Stimulated activated memory B cell treated with anti-CD40 and anti-IgM and Interleukin-4, amounts not matched to agents 10 μg/mL and 1 μg/mL and 100 μg/mL, for 72 hours (primary cell): ENCODE data around the gene CD2BP2.
"Not testable (repeated sequence)": the region's sequence is repeated elsewhere in the genome, so short reads cannot be mapped to it uniquely, and the experiment has no call there.

ENCODE experiments used
- ATAC-seq: fragments of 150-1000 bp; cut with Tn5 transposase; 2 replicates; pipeline ENCODE4 v1.10.0; 2021
- H3K27ac Mint-ChIP-seq: one replicate; pipeline ENCODE4 v1.8.0; 2022; ENCODE audit warnings: mild to moderate bottlenecking, mixed read lengths
- H3K27me3 Mint-ChIP-seq: one replicate; pipeline ENCODE4 v1.8.0; 2022; ENCODE audit warnings: mixed read lengths
- H3K36me3 Mint-ChIP-seq: one replicate; pipeline ENCODE4 v1.8.0; 2022; ENCODE audit warnings: mixed read lengths
- H3K4me1 Mint-ChIP-seq: one replicate; pipeline ENCODE4 v1.8.0; 2022; ENCODE audit warnings: mixed read lengths
- H3K4me3 Mint-ChIP-seq: one replicate; pipeline ENCODE4 v1.8.0; 2022; ENCODE audit warnings: mild to moderate bottlenecking, moderate library complexity, mixed read lengths
- H3K9me3 Mint-ChIP-seq: one replicate; pipeline ENCODE4 v1.8.0; 2022; ENCODE audit warnings: mixed read lengths

Gene CD2BP2

DNA sequence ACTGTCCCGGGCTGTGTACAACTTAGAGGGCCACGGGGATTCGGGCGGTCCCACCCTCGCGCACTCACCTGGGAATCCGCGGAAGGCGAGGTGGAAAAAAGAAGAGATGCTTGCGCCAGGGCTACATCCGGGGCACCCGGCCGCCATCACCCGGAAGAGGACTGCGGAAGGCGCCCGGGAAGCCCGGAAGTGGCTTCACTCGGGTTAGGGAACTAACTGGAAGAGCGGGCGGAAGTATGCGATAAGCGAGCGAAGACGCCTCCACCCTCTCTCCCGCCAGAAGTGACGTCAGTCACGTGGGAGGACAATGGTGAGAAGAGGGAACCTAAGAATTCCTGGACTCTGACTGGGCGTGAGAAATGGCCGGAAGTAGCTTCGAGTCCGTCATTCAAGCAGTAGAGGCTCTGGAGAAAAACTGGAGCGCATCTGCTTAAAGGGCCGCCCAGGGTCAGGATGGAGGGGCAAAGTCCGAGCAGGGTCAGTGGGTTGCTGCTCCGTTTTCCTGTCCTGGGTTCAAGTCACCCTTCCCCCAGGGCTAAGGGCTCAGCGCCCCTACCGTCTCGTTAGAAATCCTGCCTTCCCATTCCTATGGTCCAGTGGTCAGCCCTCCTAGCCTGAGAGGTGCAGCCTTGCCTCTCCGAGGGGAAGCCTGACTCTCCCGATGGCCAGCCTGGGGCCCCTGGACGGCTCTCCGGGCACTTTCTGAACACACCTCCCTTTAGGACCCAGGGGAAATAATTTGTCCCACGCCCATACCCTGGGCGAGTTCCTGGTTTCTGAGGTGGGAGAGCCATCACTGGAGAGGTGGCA, at the start of gene CD2BP2:
TSS of gene CD2BP2 (minus strand) at position 165 of the 810 bp plus-strand sequence. CDS start 627 bp downstream, outside the sequence.
- Mint-ChIP-seq H3K27ac (peak within 1 kb of the TSS; percentile 95), H3K36me3 (peaks cover 65% of the 10 kb centered on the region), H3K9me3 (no peaks in the 10 kb centered on the region), H3K27me3 (no peaks in the 10 kb centered on the region), H3K4me3 (peak within 1 kb of the TSS; percentile 90), H3K4me1 (peaks cover 65% of the 10 kb centered on the region)
- peak; percentile 87 for ATAC-seq

- Mint-ChIP-seq H3K4me1 (peaks cover 49% of the 10 kb centered on the region), H3K9me3 (no peaks in the 10 kb centered on the region), H3K27ac (peak overlapping the region; percentile 86), H3K4me3 (peak overlapping the region; percentile 88), H3K27me3 (no peaks in the 10 kb centered on the region), H3K36me3 (peaks cover 12% of the 10 kb centered on the region)
- ATAC-seq, result no peak
Observed at GRCh38 chr16:30401768-30402425, 46.8 kb upstream of the CD2BP2 start.

DNA sequence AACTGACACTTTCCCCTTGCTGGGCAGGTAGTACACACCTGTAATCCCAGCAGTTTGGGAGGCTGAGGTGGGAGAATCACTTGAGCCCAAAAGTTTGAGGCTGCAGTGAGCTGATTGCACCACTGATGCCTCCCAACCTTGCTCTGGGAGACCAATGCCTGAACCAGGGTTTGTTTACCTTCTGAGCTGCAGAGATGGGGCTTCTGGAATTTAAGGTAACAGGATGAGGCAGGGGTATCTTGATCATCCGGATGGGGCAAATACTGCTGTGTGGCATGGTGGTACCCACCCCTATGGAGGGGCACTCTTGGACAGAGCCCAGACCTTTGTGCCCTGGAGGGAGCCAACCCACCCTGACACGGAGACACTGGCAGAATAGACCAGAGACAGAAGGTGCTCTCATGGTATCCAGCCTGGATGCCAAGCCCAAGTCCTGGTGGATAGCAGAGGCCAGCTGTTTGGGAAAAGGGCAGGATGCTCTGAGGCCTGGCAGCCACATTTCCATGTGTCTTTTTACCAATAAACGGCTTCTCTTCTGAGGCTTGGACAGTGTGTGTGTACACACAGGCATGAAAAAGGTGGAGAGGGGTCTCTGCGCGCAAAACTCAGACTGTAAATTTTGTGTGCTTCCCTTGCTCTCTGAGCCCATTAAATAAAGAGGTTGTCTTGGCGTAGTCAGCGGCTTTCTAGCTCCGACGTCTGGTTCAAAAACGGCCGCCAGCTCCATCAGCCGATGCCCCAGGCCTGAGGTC, 44.5 kb upstream of the CD2BP2 start:
- no peak for ATAC-seq
- Mint-ChIP-seq H3K27me3 (no peaks in the 10 kb centered on the region), H3K27ac (peak overlapping the region; percentile 86), H3K36me3 (peaks cover 13% of the 10 kb centered on the region), H3K4me1 (peaks cover 66% of the 10 kb centered on the region), H3K9me3 (no peaks in the 10 kb centered on the region), H3K4me3 (peak overlapping the region; percentile 88)

DNA sequence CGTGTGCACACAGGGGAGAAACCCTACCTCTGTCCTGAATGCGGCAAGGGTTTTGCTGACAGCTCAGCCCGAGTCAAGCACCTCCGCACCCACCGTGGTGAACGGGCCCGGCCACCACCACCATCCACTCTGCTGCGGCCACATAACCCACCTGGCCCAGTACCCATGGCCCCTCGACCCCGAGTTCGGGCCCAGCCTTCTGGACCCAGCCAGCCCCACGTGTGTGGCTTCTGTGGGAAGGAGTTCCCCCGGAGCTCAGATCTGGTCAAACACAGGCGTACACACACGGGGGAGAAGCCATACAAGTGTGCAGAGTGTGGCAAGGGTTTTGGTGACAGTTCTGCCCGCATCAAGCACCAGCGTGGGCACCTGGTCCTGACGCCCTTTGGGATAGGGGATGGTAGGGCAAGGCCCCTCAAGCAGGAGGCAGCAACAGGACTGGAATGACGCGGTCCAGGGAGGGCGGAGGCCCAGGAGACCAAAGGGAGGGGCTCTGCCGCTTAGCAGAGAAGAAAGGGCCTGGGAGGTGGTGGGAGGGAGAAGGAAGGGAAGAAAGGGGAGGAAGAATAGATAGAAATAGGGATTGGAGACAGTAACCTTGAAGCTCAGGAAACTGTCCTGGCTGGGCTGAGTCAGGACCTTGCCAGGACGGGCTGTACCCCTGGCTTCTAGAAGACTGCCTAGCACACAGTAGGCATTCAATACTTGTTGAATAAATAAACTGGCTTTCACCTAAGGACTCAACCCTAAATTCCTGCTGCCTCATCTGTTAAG, 43.7 kb upstream of the CD2BP2 start:
- Mint-ChIP-seq H3K4me1 (peaks cover 70% of the 10 kb centered on the region), H3K27ac (peak overlapping the region; percentile 14), H3K27me3 (no peaks in the 10 kb centered on the region), H3K36me3 (peaks cover 13% of the 10 kb centered on the region), H3K9me3 (no peaks in the 10 kb centered on the region), H3K4me3 (no peak overlapping the region)
- ATAC-seq, result no peak

DNA sequence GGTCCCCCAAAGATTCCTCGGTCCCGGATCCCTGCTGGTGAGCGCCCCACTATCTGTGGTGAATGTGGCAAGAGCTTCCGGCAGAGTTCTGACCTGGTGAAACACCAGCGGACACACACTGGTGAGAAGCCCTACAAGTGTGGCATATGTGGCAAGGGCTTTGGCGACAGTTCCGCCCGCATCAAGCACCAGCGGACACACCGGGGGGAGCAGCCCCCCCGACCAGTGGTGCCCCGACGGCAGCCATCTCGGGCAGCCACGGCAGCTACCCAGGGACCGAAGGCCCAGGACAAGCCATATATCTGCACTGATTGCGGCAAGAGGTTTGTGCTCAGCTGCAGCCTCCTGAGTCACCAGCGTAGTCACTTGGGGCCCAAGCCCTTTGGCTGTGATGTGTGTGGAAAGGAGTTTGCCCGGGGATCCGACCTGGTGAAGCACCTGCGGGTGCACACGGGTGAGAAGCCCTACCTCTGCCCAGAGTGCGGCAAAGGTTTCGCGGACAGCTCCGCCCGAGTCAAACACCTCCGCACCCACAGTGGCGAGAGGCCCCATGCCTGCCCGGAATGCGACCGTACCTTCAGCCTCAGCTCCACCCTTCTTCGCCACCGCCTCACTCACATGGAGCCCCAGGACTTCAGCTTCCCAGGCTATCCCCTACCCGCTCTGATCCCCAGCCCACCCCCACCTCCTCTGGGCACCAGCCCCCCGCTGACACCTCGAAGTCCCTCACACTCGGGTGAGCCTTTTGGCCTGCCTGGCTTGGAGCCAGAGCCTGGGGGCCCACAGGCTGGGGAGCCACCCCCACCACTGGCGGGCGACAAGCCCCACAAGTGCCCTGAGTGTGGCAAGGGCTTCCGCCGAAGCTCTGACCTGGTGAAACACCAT, 42.9 kb upstream of the CD2BP2 start:
- Mint-ChIP-seq H3K9me3 (no peaks in the 10 kb centered on the region), H3K4me3 (no peak overlapping the region), H3K36me3 (peaks cover 13% of the 10 kb centered on the region), H3K27me3 (no peaks in the 10 kb centered on the region), H3K27ac (no peak overlapping the region), H3K4me1 (peaks cover 65% of the 10 kb centered on the region)
- no peak for ATAC-seq

DNA sequence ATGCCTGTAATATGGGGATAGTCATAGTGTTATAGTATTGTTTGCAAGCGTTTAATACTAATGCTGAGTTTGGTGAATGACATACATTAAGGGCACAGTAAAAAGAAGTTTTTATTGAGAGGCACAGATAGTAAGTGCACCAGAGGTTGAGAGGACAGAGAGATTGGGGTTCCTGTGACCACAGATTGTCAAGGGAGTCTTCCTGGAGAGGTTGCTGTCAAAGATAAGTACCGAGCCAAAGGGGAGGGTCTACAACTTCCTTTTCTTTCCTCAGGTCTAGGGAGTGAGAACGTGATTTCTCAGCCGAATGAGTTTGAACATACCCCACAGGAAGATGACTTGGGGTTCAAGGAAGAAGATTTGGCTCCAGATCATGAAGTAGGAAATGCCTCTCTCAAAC, 41.9 kb upstream of the CD2BP2 start:
- H3K36me3 Mint-ChIP-seq, result peaks cover 13% of the 10 kb centered on the region
- no peak overlapping the region for H3K27ac Mint-ChIP-seq
- H3K4me3 Mint-ChIP-seq, result peak overlapping the region; percentile 84
- H3K9me3 Mint-ChIP-seq, result no peaks in the 10 kb centered on the region
- no peak for ATAC-seq
- peaks cover 63% of the 10 kb centered on the region for H3K4me1 Mint-ChIP-seq
- no peaks in the 10 kb centered on the region for H3K27me3 Mint-ChIP-seq

- not testable (repeated sequence) for H3K9me3 Mint-ChIP-seq, ATAC-seq, H3K27me3 Mint-ChIP-seq
- Mint-ChIP-seq H3K4me1 (peaks cover 60% of the 10 kb centered on the region), H3K4me3 (peak overlapping the region; percentile 84), H3K27ac (peak overlapping the region; percentile 90), H3K36me3 (peaks cover 13% of the 10 kb centered on the region)
Observed at GRCh38 chr16:30396627-30397026, 41.5 kb upstream of the CD2BP2 start.

DNA sequence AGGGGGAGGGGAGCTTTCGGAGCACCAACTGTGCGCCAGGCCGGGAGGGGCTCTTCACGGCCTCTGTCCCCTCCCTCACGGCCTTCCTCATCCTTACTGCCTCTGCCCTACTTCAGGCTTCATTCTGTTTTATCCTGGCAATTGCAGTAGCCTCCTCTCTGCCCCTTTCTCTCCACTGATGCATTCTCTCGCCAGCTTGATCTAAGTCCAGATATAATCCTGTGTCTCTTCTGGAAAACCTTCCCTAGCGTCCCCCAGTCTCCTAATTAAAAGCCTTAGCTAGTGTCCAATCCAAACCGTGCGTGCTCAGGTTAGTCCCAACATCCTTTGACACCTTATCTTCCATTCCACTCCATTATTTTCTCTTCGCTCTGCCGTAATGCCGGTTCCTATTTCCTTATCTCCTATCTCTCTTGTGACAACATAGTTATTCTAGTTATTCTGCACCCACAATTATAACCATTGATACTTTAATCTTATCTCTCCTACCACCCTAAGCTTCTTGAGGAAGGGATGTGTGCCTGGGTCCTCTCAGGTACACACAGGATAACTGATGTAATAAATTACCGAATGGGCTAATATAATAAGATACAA, 41.0 kb upstream of the CD2BP2 start:
- peaks cover 13% of the 10 kb centered on the region for H3K36me3 Mint-ChIP-seq
- H3K27ac Mint-ChIP-seq, result peak overlapping the region; percentile 90
- no peaks in the 10 kb centered on the region for H3K9me3 Mint-ChIP-seq
- peaks cover 54% of the 10 kb centered on the region for H3K4me1 Mint-ChIP-seq
- peak overlapping the region; percentile 84 for H3K4me3 Mint-ChIP-seq
- no peak for ATAC-seq
- no peaks in the 10 kb centered on the region for H3K27me3 Mint-ChIP-seq

DNA sequence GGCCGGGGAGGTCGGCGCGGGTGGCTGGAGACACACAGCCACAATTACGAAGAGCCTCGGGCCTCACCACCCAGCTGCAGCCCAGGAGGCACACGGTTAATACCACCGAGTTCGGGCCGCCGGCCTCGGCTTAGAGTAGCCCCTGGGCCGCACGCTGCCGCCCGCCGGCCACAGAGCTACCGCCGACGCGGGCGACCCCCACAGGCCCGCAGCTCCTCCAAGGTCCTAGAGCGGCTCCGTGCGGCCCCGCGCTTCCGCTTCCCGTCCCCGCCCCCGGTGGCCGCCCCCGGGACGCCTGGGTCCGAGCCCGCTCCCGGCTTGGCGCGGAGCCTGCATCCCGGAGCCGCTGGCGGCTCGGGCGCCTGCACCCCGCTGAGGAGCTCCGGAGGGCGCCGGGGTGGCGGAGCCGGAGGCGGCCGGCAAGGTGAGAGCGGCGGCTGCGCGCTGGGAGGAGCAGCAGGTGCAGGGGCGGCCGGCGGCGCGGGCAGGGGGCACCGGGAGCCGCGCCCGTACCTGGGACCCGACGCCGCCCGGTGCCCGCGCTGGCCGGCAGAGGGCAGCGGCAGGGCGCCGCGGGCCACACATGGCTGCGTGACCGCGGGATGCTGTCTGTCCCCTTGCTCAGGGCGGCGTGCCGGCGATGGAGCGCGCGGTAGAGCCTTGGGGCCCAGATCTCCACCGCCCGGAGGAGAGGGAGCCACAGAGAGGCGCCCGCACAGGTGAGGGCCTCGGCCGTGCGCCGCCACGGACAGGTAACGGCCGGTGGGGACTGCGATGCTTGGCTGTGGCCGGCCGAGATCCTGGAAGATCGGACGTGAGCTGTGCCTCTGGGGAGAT, 40.3 kb upstream of the CD2BP2 start, which contains the start of gene ZNF48:
TSS of gene ZNF48 (plus strand) at position 266 of the 837 bp plus-strand sequence. CDS start at position 641, 375 bp downstream.
- Mint-ChIP-seq H3K4me3 (peak within 1 kb of the TSS; percentile 84), H3K27ac (peak within 1 kb of the TSS; percentile 90), H3K9me3 (no peaks in the 10 kb centered on the region), H3K4me1 (peaks cover 47% of the 10 kb centered on the region), H3K36me3 (peaks cover 13% of the 10 kb centered on the region), H3K27me3 (no peaks in the 10 kb centered on the region)
- ATAC-seq, result peak; percentile 95

DNA sequence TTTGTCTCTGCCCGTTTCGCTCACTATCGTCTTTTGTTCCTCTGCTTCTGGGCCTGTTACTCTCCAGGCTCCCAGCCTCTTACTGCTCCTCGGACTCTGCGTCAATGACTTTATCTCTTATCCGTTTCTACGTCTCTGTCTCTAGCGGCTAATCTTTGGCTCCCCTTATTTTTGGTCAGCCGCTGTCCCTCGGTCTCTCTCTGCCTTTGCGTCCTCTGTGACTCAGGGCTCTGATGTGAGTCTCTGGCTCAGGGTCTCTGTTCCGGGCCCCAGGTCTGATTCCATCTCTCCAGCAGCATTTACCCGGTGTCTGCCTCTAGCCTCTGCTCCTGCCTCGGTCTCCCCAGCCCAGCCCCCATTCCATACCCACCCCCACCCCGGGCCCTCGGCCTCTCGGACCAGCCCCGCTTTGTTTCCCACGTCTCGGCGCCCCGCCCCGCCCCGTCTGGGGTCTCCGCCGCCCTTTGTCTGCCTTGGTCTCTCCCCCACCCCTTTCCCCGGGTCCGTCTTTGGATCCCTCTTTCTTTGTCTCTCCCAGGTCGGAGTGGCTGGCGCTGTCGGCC, 39.6 kb upstream of the CD2BP2 start:
- Mint-ChIP-seq H3K36me3 (peaks cover 13% of the 10 kb centered on the region), H3K9me3 (no peaks in the 10 kb centered on the region), H3K4me1 (peaks cover 40% of the 10 kb centered on the region), H3K27me3 (no peaks in the 10 kb centered on the region), H3K4me3 (peak overlapping the region; percentile 84), H3K27ac (peak overlapping the region; percentile 90)
- no peak for ATAC-seq

- Mint-ChIP-seq H3K9me3 (no peaks in the 10 kb centered on the region), H3K27ac (peak overlapping the region; percentile 98), H3K4me3 (peak overlapping the region; percentile 87), H3K4me1 (peaks cover 53% of the 10 kb centered on the region), H3K27me3 (no peaks in the 10 kb centered on the region), H3K36me3 (peaks cover 12% of the 10 kb centered on the region)
- no peak for ATAC-seq
Observed at GRCh38 chr16:30383521-30383920, 28.4 kb upstream of the CD2BP2 start.

GRCh38 chr16:30382111-30382881, 27.2 kb upstream of the CD2BP2 start, which contains the start of gene SEPTIN1:
TSS of gene SEPTIN1 (minus strand) at chr16:30382561. CDS start at chr16:30382542, 19 bp downstream.
- Mint-ChIP-seq H3K4me3 (peak within 1 kb of the TSS; percentile 87), H3K4me1 (peaks cover 66% of the 10 kb centered on the region), H3K27me3 (no peaks in the 10 kb centered on the region), H3K27ac (peak within 1 kb of the TSS; percentile 98), H3K9me3 (no peaks in the 10 kb centered on the region), H3K36me3 (peaks cover 19% of the 10 kb centered on the region)
- ATAC-seq, result peak; percentile 64
